Tibial nerve (tissue), 3 donors: ENCODE measurements around the gene BHLHA9.

Source experiments
- POLR2A ChIP-seq, 2 donors: fragments of 450-650 bp; IDR thresholded peaks; one replicate each; pipeline ENCODE4 v1.6.1; 2017; ENCODE audit warnings: antibody characterized with exemption in 2 of 2, mild to moderate bottlenecking in 2 of 2, moderate library complexity in 2 of 2
- TF ChIP-seq, protein P1 (sequence below), 5 experiments: fragments of 200-600 bp in 3 of 5; fragments of 450-650 bp in 2 of 5; sonication (generic) in 3 of 5; IDR thresholded peaks; one replicate each; pipeline ENCODE4 v1.5.1; 2016 to 2019; ENCODE audit warnings: antibody characterized with exemption in 5 of 5, mild to moderate bottlenecking in 3 of 5, moderate library complexity in 2 of 5

DNA sequence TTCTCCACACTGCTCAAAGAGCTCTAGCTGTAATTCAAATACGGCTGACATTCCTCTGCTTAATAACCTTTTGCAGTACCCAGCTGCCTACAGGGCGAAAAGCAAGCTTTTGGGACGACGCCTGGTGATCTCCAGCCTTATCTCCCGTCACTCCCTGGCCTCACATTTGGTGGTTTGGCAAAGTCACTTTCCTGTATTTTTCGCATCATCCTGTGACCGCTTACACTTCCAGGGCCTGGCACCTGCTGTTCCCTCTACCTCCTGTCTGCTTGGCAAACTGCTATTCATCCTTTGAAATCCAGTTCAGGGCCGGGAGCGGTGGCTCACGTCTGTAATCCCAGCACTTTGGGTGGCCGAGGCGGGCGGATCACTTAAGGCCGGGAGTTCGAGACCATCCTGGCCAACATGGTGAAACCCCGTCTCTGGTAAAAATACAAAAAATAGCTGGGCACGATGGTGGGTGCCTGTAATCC is 2.7 kb upstream of the BHLHA9 start:
- TF ChIP-seq, protein P1, sequence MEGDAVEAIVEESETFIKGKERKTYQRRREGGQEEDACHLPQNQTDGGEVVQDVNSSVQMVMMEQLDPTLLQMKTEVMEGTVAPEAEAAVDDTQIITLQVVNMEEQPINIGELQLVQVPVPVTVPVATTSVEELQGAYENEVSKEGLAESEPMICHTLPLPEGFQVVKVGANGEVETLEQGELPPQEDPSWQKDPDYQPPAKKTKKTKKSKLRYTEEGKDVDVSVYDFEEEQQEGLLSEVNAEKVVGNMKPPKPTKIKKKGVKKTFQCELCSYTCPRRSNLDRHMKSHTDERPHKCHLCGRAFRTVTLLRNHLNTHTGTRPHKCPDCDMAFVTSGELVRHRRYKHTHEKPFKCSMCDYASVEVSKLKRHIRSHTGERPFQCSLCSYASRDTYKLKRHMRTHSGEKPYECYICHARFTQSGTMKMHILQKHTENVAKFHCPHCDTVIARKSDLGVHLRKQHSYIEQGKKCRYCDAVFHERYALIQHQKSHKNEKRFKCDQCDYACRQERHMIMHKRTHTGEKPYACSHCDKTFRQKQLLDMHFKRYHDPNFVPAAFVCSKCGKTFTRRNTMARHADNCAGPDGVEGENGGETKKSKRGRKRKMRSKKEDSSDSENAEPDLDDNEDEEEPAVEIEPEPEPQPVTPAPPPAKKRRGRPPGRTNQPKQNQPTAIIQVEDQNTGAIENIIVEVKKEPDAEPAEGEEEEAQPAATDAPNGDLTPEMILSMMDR (IDR thresholded peaks at IDR 0.05) = no peak
- no peak for TF ChIP-seq POLR2A (IDR thresholded peaks at IDR 0.05)
